Esophagus (tissue), 2 donors: ENCODE measurements around the gene BAD. TPM values are rescaled to one million over a fixed set of nuclear protein-coding genes. Genes with fewer than 3 reads are reported as not detected.

Experiments used
- H3K27ac ChIP-seq, 2 donors: one replicate each; pipeline ENCODE4 v1.5.1; 2013; ENCODE audit warnings: low read depth in 2 of 2, mild to moderate bottlenecking in 2 of 2, inconsistent platforms in 1 of 2, low read length in 1 of 2, moderate library complexity in 1 of 2
- H3K27me3 ChIP-seq, 2 donors: one replicate each; pipeline ENCODE4 v1.6.1; 2013; ENCODE audit warnings: low read length in 2 of 2, control low read depth in 1 of 2, mild to moderate bottlenecking in 1 of 2; ENCODE audit not compliant: insufficient read depth in 2 of 2, control insufficient read depth in 1 of 2
- H3K36me3 ChIP-seq, 2 donors: one replicate each; pipeline ENCODE4 v1.6.1; 2013; ENCODE audit warnings: low read length in 1 of 2; ENCODE audit not compliant: control insufficient read depth in 2 of 2, insufficient read depth in 2 of 2
- H3K4me1 ChIP-seq, 2 donors: one replicate each; pipeline ENCODE4 v1.6.1; 2013; ENCODE audit warnings: low read length in 1 of 2; ENCODE audit not compliant: control insufficient read depth in 2 of 2, insufficient read depth in 2 of 2
- H3K4me3 ChIP-seq, 2 donors: one replicate each; pipeline ENCODE4 v1.5.1; 2013; ENCODE audit warnings: low read length in 2 of 2, mild to moderate bottlenecking in 2 of 2, low read depth in 1 of 2, moderate library complexity in 1 of 2
- H3K9me3 ChIP-seq, 2 donors: one replicate each; pipeline ENCODE4 v1.6.1; 2013; ENCODE audit warnings: mild to moderate bottlenecking in 2 of 2, low read depth in 1 of 2, low read length in 1 of 2, moderate library complexity in 1 of 2; ENCODE audit not compliant: control insufficient read depth in 2 of 2, insufficient read depth in 1 of 2
- WGBS, 2 donors: extraction: QIAGEN DNeasy Blood & Tissue Kit; methylation state at CpG; one replicate each; pipeline ENCODE4 v1.1.7; 2013; 5-methylcytosine and 5-hydroxymethylcytosine counted together
- polyA plus RNA-seq, 2 donors: library from polyadenylated mRNA; stranded (reverse); fragments of 200-250 nt; gene quantifications; one replicate each; pipeline ENCODE4 v1.2.3, GENCODE V29; 2013
- donor health status: healthy with polysubstance abuse.
- donor health status: Bipolar disorder and iron deficiency.

The BAD gene
- polyA plus RNA-seq, 2 donors = 57.4 to 64.8 TPM

GRCh38 chr11:64232967-64233315 is 51.5 kb downstream of the BAD start:
- Histone ChIP-seq H3K36me3 (peaks cover 0 to 2% of the 10 kb centered on the region in 2 donors), H3K27ac (peak overlapping the region in 1 of 2 donors; percentile 11), H3K9me3 (no peaks in the 10 kb centered on the region), H3K4me3 (no peak overlapping the region), H3K4me1 (peaks cover 0 to 32% of the 10 kb centered on the region in 2 donors), H3K27me3 (no peaks in the 10 kb centered on the region)
- WGBS, 2 donors = 81 to 83% methylated on average over 8 of the region's 8 CpGs

- H3K27ac ChIP-seq = peak overlapping the region in 1 of 2 donors; percentile 11
- H3K27me3 ChIP-seq = no peaks in the 10 kb centered on the region
- peaks cover 1 to 32% of the 10 kb centered on the region in 2 donors for H3K4me1 ChIP-seq
- no peak overlapping the region for H3K4me3 ChIP-seq
- WGBS, 2 donors = 85 to 86% methylated on average over 15 of the region's 15 CpGs
- no peaks in the 10 kb centered on the region for H3K9me3 ChIP-seq
- H3K36me3 ChIP-seq = no peaks in the 10 kb centered on the region
Observed at GRCh38 chr11:64232182-64232966, 52.1 kb downstream of the BAD start.

- H3K27me3 ChIP-seq = no peaks in the 10 kb centered on the region
- 80 to 86% methylated on average over 7 of the region's 7 CpGs for WGBS, 2 donors
- no peak overlapping the region for H3K4me3 ChIP-seq
- H3K4me1 ChIP-seq = peaks cover 3 to 36% of the 10 kb centered on the region in 2 donors
- H3K9me3 ChIP-seq = no peaks in the 10 kb centered on the region
- peak overlapping the region in 1 of 2 donors; percentile 26 for H3K27ac ChIP-seq
- no peaks in the 10 kb centered on the region for H3K36me3 ChIP-seq
Observed at GRCh38 chr11:64231546-64231945, 52.9 kb downstream of the BAD start.

- Histone ChIP-seq H3K9me3 (no peaks in the 10 kb centered on the region), H3K4me3 (peak overlapping the region; percentile 58 to 89), H3K27me3 (no peaks in the 10 kb centered on the region), H3K36me3 (no peaks in the 10 kb centered on the region), H3K4me1 (peaks cover 3 to 36% of the 10 kb centered on the region in 2 donors), H3K27ac (peak overlapping the region; percentile 93 to 95)
- 9 to 10% methylated on average over 8 of the region's 8 CpGs for WGBS, 2 donors
Observed at GRCh38 chr11:64230985-64231365, 53.5 kb downstream of the BAD start.

GRCh38 chr11:64230171-64230984 is 54.1 kb downstream of the BAD start, which contains the start of gene DNAJC4:
Gene DNAJC4 (plus strand): TSS chr11:64230548. CDS start chr11:64230855, 307 bp downstream.
- WGBS, 2 donors = 0 to 1% methylated on average over 58 to 62 of the region's 62 CpGs
- H3K4me1 ChIP-seq = peaks cover 4 to 34% of the 10 kb centered on the region in 2 donors

GRCh38 chr11:64229744-64230170 is 54.7 kb downstream of the BAD start:
- Histone ChIP-seq H3K4me1 (peaks cover 9 to 40% of the 10 kb centered on the region in 2 donors), H3K27ac (peak overlapping the region; percentile 93 to 95), H3K9me3 (no peaks in the 10 kb centered on the region), H3K36me3 (no peaks in the 10 kb centered on the region), H3K4me3 (peak overlapping the region; percentile 58 to 89), H3K27me3 (no peaks in the 10 kb centered on the region)
- 29 to 35% methylated on average over 13 of the region's 13 CpGs for WGBS, 2 donors

More at GRCh38 chr11:64230171-64230984, 54.1 kb downstream of the BAD start, which contains the start of gene DNAJC4:
- Histone ChIP-seq H3K4me3 (peak within 1 kb of the TSS; percentile 58 to 89), H3K27ac (peak within 1 kb of the TSS; percentile 93 to 95), H3K9me3 (no peaks in the 10 kb centered on the region), H3K27me3 (no peaks in the 10 kb centered on the region), H3K36me3 (no peaks in the 10 kb centered on the region)

GRCh38 chr11:64229090-64229743 is 55.2 kb downstream of the BAD start:
- H3K4me3 ChIP-seq = no peak overlapping the region
- no peaks in the 10 kb centered on the region for H3K9me3 ChIP-seq
- no peaks in the 10 kb centered on the region for H3K27me3 ChIP-seq
- peaks cover 9 to 45% of the 10 kb centered on the region in 2 donors for H3K4me1 ChIP-seq
- WGBS, 2 donors = 81 to 87% methylated on average over 12 of the region's 12 CpGs
- H3K27ac ChIP-seq = peak overlapping the region; percentile 12 to 93
- no peaks in the 10 kb centered on the region for H3K36me3 ChIP-seq

GRCh38 chr11:64227405-64227956 is 57.0 kb downstream of the BAD start:
- Histone ChIP-seq H3K27ac (peak overlapping the region; percentile 13 to 94), H3K4me1 (peaks cover 9 to 50% of the 10 kb centered on the region in 2 donors), H3K27me3 (no peaks in the 10 kb centered on the region), H3K36me3 (peaks cover 0 to 7% of the 10 kb centered on the region in 2 donors), H3K4me3 (peak overlapping the region; percentile 6 to 69), H3K9me3 (no peaks in the 10 kb centered on the region)
- 56 to 66% methylated on average over 3 of the region's 3 CpGs for WGBS, 2 donors
